Measurements from ENCODE around the gene TMPRSS7.

Gene TMPRSS7

GRCh38 chr3:112104774-112105173, 70.2 kb downstream of the TMPRSS7 start:
- no peak for DNase-seq

- no peak for DNase-seq
These were observed 74.8 kb downstream of the TMPRSS7 start for GRCh38 chr3:112109322-112109721.

- peak; percentile 73 for DNase-seq
These were observed 77.4 kb downstream of the TMPRSS7 start for GRCh38 chr3:112111785-112112402.

GRCh38 chr3:112114576-112115160, 80.1 kb downstream of the TMPRSS7 start:
- no peak for DNase-seq

GRCh38 chr3:112115161-112115739, 80.7 kb downstream of the TMPRSS7 start:
- no peak for DNase-seq

GRCh38 chr3:112115806-112116383, 81.4 kb downstream of the TMPRSS7 start:
- no peak for DNase-seq

GRCh38 chr3:112116748-112117186, 82.2 kb downstream of the TMPRSS7 start:
- DNase-seq = peak; percentile 16

GRCh38 chr3:112117415-112117814, 82.9 kb downstream of the TMPRSS7 start:
- no peak for DNase-seq

- peak; percentile 45 for DNase-seq
These were observed 83.5 kb downstream of the TMPRSS7 start for GRCh38 chr3:112117841-112118571.

GRCh38 chr3:112119962-112120836, 85.7 kb downstream of the TMPRSS7 start:
- DNase-seq = peak; percentile 36

GRCh38 chr3:112121577-112122547, 87.3 kb downstream of the TMPRSS7 start:
- DNase-seq = peak; percentile 29

GRCh38 chr3:112122870-112123269, 88.3 kb downstream of the TMPRSS7 start:
- DNase-seq = no peak

- DNase-seq = no peak
These were observed 89.0 kb downstream of the TMPRSS7 start for GRCh38 chr3:112123548-112123947.

GRCh38 chr3:112124907-112125607, 90.5 kb downstream of the TMPRSS7 start:
- no peak for DNase-seq

GRCh38 chr3:112126511-112126911, 92.0 kb downstream of the TMPRSS7 start:
- DNase-seq = no peak

- DNase-seq = no peak
These were observed 93.3 kb downstream of the TMPRSS7 start for GRCh38 chr3:112127522-112128494.

GRCh38 chr3:112128843-112129727, 94.5 kb downstream of the TMPRSS7 start:
- peak; percentile 32 for DNase-seq

Data from RPMI8226 (cell line).